K562 (cell line): ENCODE measurements around the gene SLC5A10. TPM values are rescaled to one million over a fixed set of nuclear protein-coding genes. Genes with fewer than 3 reads are reported as not detected.
"Not testable (repeated sequence)": the region's sequence is repeated elsewhere in the genome, so short reads cannot be mapped to it uniquely, and the experiment has no call there.

Experiments
- ATAC-seq: fragments of 200-7000 bp; cut with Tn5 transposase; 3 replicates; pipeline ENCODE4 v1.9.1; 2020; ENCODE audit warnings: moderate library complexity
- BruUV-seq: library from RNA; stranded (reverse); fragments of 400-500 nt; replicated peaks from 2 replicates; lab custom pipeline; 2021; lab: Mats Ljungman, UMichigan
- CTCF ChIA-PET: fragments of 300-600 bp; formaldehyde crosslinking; extraction: SDS; loops from one replicate; lab custom pipeline; 2021; ENCODE audit warnings: low intra/inter-chr PET ratio; lab: Yijun Ruan, JAX
- POLR2A ChIA-PET: fragments of 300-600, 350-650 bp; sonication (Branson Sonifier 250); formaldehyde crosslinking; extraction: SDS; loops from one replicate; lab custom pipeline; 2021; ENCODE audit warnings: antibody characterized with exemption, inconsistent platforms; lab: Yijun Ruan, JAX
- DNase-seq, 4 experiments: peaks; one replicate each; pipeline versions ENCODE4 v3.0.0 to v3.0.0-alpha.2; 2011 to 2018; ENCODE audit warnings: low spot score in 3 of 4, mixed read lengths in 3 of 4; ENCODE audit errors: extremely low read depth in 1 of 4
- FAIRE-seq: peaks from 2 replicates; lab custom pipeline; 2011; peaks lifted over from hg19 to GRCh38; lab: Jason Lieb, UNC
- H2AFZ ChIP-seq: 2 replicates; pipeline ENCODE4 v1.6.0; 2011; ENCODE audit warnings: low read depth, low read length, control low read depth, inconsistent platforms
- H3K27ac ChIP-seq: fragments of 200-600 bp; 3 replicates; pipeline ENCODE4 v1.8.0; 2011; ENCODE audit warnings: low read depth, mild to moderate bottlenecking, control low read depth, inconsistent platforms, low read length, moderate library complexity, mixed read lengths; ENCODE audit errors: extremely low read depth
- H3K27me3 ChIP-seq, 2 experiments: fragments of 300-600 bp in 1 of 2; 2 replicates in 1 of 2; 3 replicates in 1 of 2; pipeline versions ENCODE4 v1.6.0 to v1.8.0; 2011; ENCODE audit warnings: inconsistent platforms in 2 of 2, low read length in 2 of 2, mild to moderate bottlenecking in 1 of 2, mixed read lengths in 1 of 2, moderate library complexity in 1 of 2; ENCODE audit not compliant: control insufficient read depth in 2 of 2, insufficient read depth in 2 of 2
- H3K36me3 ChIP-seq: fragments of 300-600 bp; 3 replicates; pipeline ENCODE4 v1.8.0; 2011; ENCODE audit warnings: mild to moderate bottlenecking, low read length, inconsistent platforms; ENCODE audit not compliant: control insufficient read depth, insufficient read depth
- H3K4me1 ChIP-seq, 2 experiments: fragments of 200-600 bp in 1 of 2; replicated peaks in 1 of 2; 2 replicates in 1 of 2; 3 replicates in 1 of 2; pipeline versions ENCODE4 v1.5.1 to v1.8.0; 2011; ENCODE audit warnings: inconsistent platforms in 2 of 2, low read length in 2 of 2, mild to moderate bottlenecking in 1 of 2, mixed read lengths in 1 of 2, moderate library complexity in 1 of 2; ENCODE audit not compliant: control insufficient read depth in 2 of 2, insufficient read depth in 2 of 2
- H3K4me2 ChIP-seq: 2 replicates; pipeline ENCODE4 v1.6.1; 2011; ENCODE audit warnings: low read length, control low read depth, inconsistent platforms, mixed read lengths; ENCODE audit not compliant: insufficient read depth
- H3K4me3 ChIP-seq: fragments of 200-600 bp; sonication (generic), shearing (Covaris generic); 2 replicates; pipeline ENCODE4 v1.5.1; 2016; ENCODE audit warnings: control low read depth, inconsistent platforms
- H3K79me2 ChIP-seq: fragments of 200-600 bp; 3 replicates; pipeline ENCODE4 v1.8.0; 2011; ENCODE audit warnings: low read length, inconsistent platforms; ENCODE audit not compliant: control insufficient read depth, insufficient read depth
- H3K9ac ChIP-seq, 2 experiments: 2 replicates each; pipeline versions ENCODE4 v1.6.0 to v1.6.1; 2011; ENCODE audit warnings: low read depth in 2 of 2, low read length in 2 of 2, control low read depth in 1 of 2, inconsistent platforms in 1 of 2, mild to moderate bottlenecking in 1 of 2, mixed read lengths in 1 of 2; ENCODE audit not compliant: insufficient read depth in 1 of 2
- H3K9me1 ChIP-seq: one replicate; pipeline ENCODE4 v1.6.0; 2011; ENCODE audit warnings: inconsistent platforms, mild to moderate bottlenecking, low read length, moderate library complexity; ENCODE audit not compliant: control insufficient read depth, insufficient read depth
- H3K9me3 ChIP-seq: replicated peaks from 2 replicates; pipeline ENCODE4 v1.5.1; 2011; ENCODE audit warnings: low read depth, low read length, inconsistent platforms; ENCODE audit not compliant: control insufficient read depth, insufficient read depth
- H4K20me1 ChIP-seq: replicated peaks from 2 replicates; pipeline ENCODE4 v1.6.1; 2011; ENCODE audit warnings: low read length, inconsistent platforms, mixed read lengths; ENCODE audit not compliant: control insufficient read depth, insufficient read depth
- WGBS: fragments of 100-300 bp; shearing (Covaris generic); methylation state at CpG from one replicate; pipeline ENCODE4 v1.1.6; 2016; ENCODE audit warnings: low coverage, mixed read lengths; ENCODE audit not compliant: insufficient coverage; ENCODE audit errors: missing lambda C conversion rate; 5-methylcytosine and 5-hydroxymethylcytosine counted together
- in situ Hi-C: fragments of 300-500 bp; cut with MboI; formaldehyde crosslinking; loops from 4 replicates; pipeline ENCODE4 v1.15.0; 2018; ENCODE audit warnings: inconsistent platforms, mixed read lengths
- intact Hi-C: fragments of 100-400 bp; cut with micrococcal nuclease; formaldehyde crosslinking; loops from 2 replicates; pipeline ENCODE4 v1.14.2; 2022
- polyA plus RNA-seq, 8 experiments: library from polyadenylated mRNA; depleted of rRNA in 4 of 8; stranded (reverse) in 5 of 8; unstranded in 3 of 8; fragments of >200 nt; fragmentation: Nextera tagmentation in 2 of 8; fragmentation: Illumina TruSeq in 1 of 8; extraction: Ambion mirVana in 2 of 8; extraction: Trizol in 1 of 8; gene quantifications; 2 replicates each; pipeline versions ENCODE4 v1.2.1 to v1.2.3, GENCODE V29; 2011 to 2014; ENCODE audit warnings: inconsistent platforms in 1 of 8, missing spikeins in 1 of 8
- total RNA-seq, 7 experiments: library from RNA; depleted of rRNA in 6 of 7; stranded (reverse); fragments of >200 nt in 6 of 7; fragmentation: Illumina TruSeq in 2 of 7; extraction: Trizol in 2 of 7; gene quantifications; 2 replicates each; pipeline versions ENCODE4 v1.2.1 to v1.2.3, GENCODE V29; 2011 to 2021; ENCODE audit warnings: low replicate concordance in 1 of 7

Gene SLC5A10
- total and polyA plus RNA-seq, 9 of the 15 experiments (the other 6 are each of a cell fraction or from before 2014, with no cell fraction given), result 0.03 to 0.09 (median 0.03) TPM; not detected in 5

GRCh38 chr17:19029740-19030139 lies 77.8 kb downstream of the SLC5A10 start:
- FAIRE-seq, H3K9ac ChIP-seq, intact Hi-C loops, POLR2A ChIA-PET, H3K9me3 ChIP-seq, BruUV-seq, DNase-seq, H3K36me3 ChIP-seq, CTCF ChIA-PET, H3K4me2 ChIP-seq, H3K4me1 ChIP-seq, H3K27ac ChIP-seq, H4K20me1 ChIP-seq, H3K27me3 ChIP-seq, H3K4me3 ChIP-seq, H3K79me2 ChIP-seq, H2AFZ ChIP-seq, H3K9me1 ChIP-seq, ATAC-seq: not testable (repeated sequence)
- no CpG with 5 or more reads among the region's 5 CpGs for WGBS
- in situ Hi-C loops, result loop anchor here (5.0 kb wide), 1 partner anchor 118 kb away; no protein-coding TSS in a partner anchor

- intact Hi-C loops, H3K79me2 ChIP-seq, FAIRE-seq, POLR2A ChIA-PET, H4K20me1 ChIP-seq, H3K27me3 ChIP-seq, H3K9me3 ChIP-seq, H3K27ac ChIP-seq, CTCF ChIA-PET, H3K4me1 ChIP-seq, DNase-seq, ATAC-seq, H3K9ac ChIP-seq, H3K36me3 ChIP-seq, in situ Hi-C loops, H3K4me3 ChIP-seq, H3K4me2 ChIP-seq, BruUV-seq, H3K9me1 ChIP-seq, H2AFZ ChIP-seq: not testable (repeated sequence)
- no CpG with 5 or more reads among the region's 5 CpGs for WGBS
Observed at GRCh38 chr17:19030771-19031449, 78.9 kb downstream of the SLC5A10 start.
